K562 (cell line): ENCODE results near the gene PRKCG. TPM values are rescaled to one million over a fixed set of nuclear protein-coding genes. Genes with fewer than 3 reads are reported as not detected.

Source experiments
- BRCA1 ChIP-seq, 2 experiments: fragments of 450-650 bp in 1 of 2; sonication (generic) in 1 of 2; formaldehyde crosslinking in 1 of 2; IDR thresholded peaks; 2 replicates each; pipeline versions ENCODE4 v1.5.0 to v1.6.1; 2017 to 2020; ENCODE audit warnings: mild to moderate bottlenecking in 1 of 2, missing genetic modification reagents in 1 of 2
- FOS ChIP-seq: IDR thresholded peaks from 3 replicates; pipeline ENCODE4 v1.6.1; 2011; ENCODE audit not compliant: insufficient read length; ENCODE audit errors: extremely low read depth
- NCOA1 ChIP-seq: fragments of 450-650 bp; IDR thresholded peaks from 2 replicates; pipeline ENCODE4 v1.6.1; 2016; ENCODE audit warnings: low read depth
- OTX1 ChIP-seq: fragments of 450-650 bp; formaldehyde crosslinking; IDR thresholded peaks from 2 replicates; pipeline ENCODE4 v1.4.0; 2022; ENCODE audit warnings: mild to moderate bottlenecking
- RUNX1 ChIP-seq: sonication (generic); IDR thresholded peaks from 2 replicates; pipeline ENCODE4 v1.6.1; 2016; ENCODE audit warnings: antibody characterized with exemption, low read depth
- SRSF7 ChIP-seq: fragments of 200-400 bp; formaldehyde crosslinking; optimal IDR thresholded peaks from 2 replicates; pipeline ENCODE3; 2017; ENCODE audit warnings: mild to moderate bottlenecking, low read depth, low read length
- TEAD2 ChIP-seq: fragments of 450-650 bp; IDR thresholded peaks from 2 replicates; pipeline ENCODE4 v1.6.1; 2016; ENCODE audit warnings: missing genetic modification characterization, control low read depth, missing compliant biosample characterization
- ZBTB1 ChIP-seq: sonication (generic); formaldehyde crosslinking; IDR thresholded peaks from 2 replicates; pipeline ENCODE4 v1.8.1; 2023; ENCODE audit warnings: missing genetic modification reagents, low read depth, mild to moderate bottlenecking, borderline replicate concordance
- ZC3H11A ChIP-seq: IDR thresholded peaks from 2 replicates; pipeline ENCODE4 v1.6.1; 2012; ENCODE audit warnings: low read depth, low read length, improper control_type of control experiment
- ZNF707 ChIP-seq: fragments of 250-450 bp; sonication (Bioruptor Pico); conservative IDR thresholded peaks from 2 replicates; pipeline ENCODE4 v1.8.0; 2022; ENCODE audit warnings: inconsistent platforms, mild to moderate bottlenecking, moderate library complexity
- polyA plus RNA-seq, 8 experiments: library from polyadenylated mRNA; depleted of rRNA in 4 of 8; stranded (reverse) in 5 of 8; unstranded in 3 of 8; fragments of >200 nt; fragmentation: Nextera tagmentation in 2 of 8; fragmentation: Illumina TruSeq in 1 of 8; extraction: Ambion mirVana in 2 of 8; extraction: Trizol in 1 of 8; gene quantifications; 2 replicates each; pipeline versions ENCODE4 v1.2.1 to v1.2.3, GENCODE V29; 2011 to 2014; ENCODE audit warnings: inconsistent platforms in 1 of 8, missing spikeins in 1 of 8
- total RNA-seq, 7 experiments: library from RNA; depleted of rRNA in 6 of 7; stranded (reverse); fragments of >200 nt in 6 of 7; fragmentation: Illumina TruSeq in 2 of 7; extraction: Trizol in 2 of 7; gene quantifications; 2 replicates each; pipeline versions ENCODE4 v1.2.1 to v1.2.3, GENCODE V29; 2011 to 2021; ENCODE audit warnings: low replicate concordance in 1 of 7
- TF ChIP-seq, protein P1 (sequence below): fragments of 250-450 bp; sonication (Bioruptor Pico); IDR thresholded peaks from 2 replicates; pipeline ENCODE4 v1.4.0; 2020; ENCODE audit warnings: mild to moderate bottlenecking, moderate library complexity
- TF ChIP-seq, protein P2 (sequence below): fragments of 450-650 bp; conservative IDR thresholded peaks from 2 replicates; pipeline ENCODE4 v1.6.1; 2016; ENCODE audit warnings: missing genetic modification characterization, low read depth, mild to moderate bottlenecking, control low read depth, missing compliant biosample characterization
- TF ChIP-seq, protein P3 (sequence below), 2 experiments: fragments of 450-650 bp in 1 of 2; sonication (generic) in 1 of 2; formaldehyde crosslinking in 1 of 2; IDR thresholded peaks; 2 replicates each; pipeline versions ENCODE4 v1.7.1 to v1.9.0; 2016 to 2022; ENCODE audit warnings: inconsistent platforms in 1 of 2, mild to moderate bottlenecking in 1 of 2, missing genetic modification reagents in 1 of 2

PRKCG gene
- total and polyA plus RNA-seq, 9 of the 15 experiments (the other 6 are each of a cell fraction or from before 2014, with no cell fraction given): not detected

DNA sequence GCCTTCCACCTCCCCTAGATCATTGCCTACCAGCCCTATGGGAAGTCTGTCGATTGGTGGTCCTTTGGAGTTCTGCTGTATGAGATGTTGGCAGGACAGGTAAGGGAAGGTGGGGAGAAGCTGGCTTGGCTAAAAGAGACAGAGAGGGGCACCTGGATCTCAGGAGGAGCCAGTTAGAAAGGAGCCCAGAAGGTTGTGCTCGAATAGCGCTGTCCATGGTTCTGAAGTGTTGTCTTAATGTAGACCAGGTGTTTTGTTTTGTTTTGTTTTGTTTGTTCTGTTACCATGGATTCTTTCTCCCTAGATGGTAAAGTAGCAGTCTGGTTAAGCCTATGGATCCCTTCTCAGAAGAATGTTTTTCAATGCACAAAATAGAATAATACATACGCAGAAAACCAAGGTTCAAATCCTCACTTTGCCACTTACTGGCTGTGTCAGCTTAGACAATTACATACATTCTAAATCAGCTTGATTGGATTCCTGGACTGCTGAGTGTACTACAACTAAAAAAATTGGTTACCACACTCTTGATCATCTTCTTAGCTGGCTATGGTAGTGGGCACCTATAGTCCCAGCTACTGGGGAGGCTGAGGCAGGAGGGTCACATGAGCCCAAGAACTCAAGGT lies 21.2 kb downstream of the PRKCG start (continued):
- TF ChIP-seq, protein P1, sequence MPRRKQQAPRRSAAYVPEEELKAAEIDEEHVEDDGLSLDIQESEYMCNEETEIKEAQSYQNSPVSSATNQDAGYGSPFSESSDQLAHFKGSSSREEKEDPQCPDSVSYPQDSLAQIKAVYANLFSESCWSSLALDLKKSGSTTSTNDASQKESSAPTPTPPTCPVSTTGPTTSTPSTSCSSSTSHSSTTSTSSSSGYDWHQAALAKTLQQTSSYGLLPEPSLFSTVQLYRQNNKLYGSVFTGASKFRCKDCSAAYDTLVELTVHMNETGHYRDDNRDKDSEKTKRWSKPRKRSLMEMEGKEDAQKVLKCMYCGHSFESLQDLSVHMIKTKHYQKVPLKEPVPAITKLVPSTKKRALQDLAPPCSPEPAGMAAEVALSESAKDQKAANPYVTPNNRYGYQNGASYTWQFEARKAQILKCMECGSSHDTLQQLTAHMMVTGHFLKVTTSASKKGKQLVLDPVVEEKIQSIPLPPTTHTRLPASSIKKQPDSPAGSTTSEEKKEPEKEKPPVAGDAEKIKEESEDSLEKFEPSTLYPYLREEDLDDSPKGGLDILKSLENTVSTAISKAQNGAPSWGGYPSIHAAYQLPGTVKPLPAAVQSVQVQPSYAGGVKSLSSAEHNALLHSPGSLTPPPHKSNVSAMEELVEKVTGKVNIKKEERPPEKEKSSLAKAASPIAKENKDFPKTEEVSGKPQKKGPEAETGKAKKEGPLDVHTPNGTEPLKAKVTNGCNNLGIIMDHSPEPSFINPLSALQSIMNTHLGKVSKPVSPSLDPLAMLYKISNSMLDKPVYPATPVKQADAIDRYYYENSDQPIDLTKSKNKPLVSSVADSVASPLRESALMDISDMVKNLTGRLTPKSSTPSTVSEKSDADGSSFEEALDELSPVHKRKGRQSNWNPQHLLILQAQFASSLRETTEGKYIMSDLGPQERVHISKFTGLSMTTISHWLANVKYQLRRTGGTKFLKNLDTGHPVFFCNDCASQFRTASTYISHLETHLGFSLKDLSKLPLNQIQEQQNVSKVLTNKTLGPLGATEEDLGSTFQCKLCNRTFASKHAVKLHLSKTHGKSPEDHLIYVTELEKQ (CRISPR knock-in tag): no peak
- TF ChIP-seq ZNF707 (CRISPR knock-in tag) (no peak), TEAD2 (tag) (no peak), BRCA1 (IDR thresholded peaks at IDR 0.05) (no peak), BRCA1 (CRISPR knock-in tag; IDR thresholded peaks at IDR 0.05) (no peak), ZC3H11A (no peak), FOS (no peak), ZBTB1 (CRISPR knock-in tag) (no peak), RUNX1 (no peak), SRSF7 (no peak), OTX1 (CRISPR knock-in tag) (no peak), NCOA1 (0 out of 2 replicates have a peak, but pooled peaks have one; percentile 24)
- TF ChIP-seq, protein P2, sequence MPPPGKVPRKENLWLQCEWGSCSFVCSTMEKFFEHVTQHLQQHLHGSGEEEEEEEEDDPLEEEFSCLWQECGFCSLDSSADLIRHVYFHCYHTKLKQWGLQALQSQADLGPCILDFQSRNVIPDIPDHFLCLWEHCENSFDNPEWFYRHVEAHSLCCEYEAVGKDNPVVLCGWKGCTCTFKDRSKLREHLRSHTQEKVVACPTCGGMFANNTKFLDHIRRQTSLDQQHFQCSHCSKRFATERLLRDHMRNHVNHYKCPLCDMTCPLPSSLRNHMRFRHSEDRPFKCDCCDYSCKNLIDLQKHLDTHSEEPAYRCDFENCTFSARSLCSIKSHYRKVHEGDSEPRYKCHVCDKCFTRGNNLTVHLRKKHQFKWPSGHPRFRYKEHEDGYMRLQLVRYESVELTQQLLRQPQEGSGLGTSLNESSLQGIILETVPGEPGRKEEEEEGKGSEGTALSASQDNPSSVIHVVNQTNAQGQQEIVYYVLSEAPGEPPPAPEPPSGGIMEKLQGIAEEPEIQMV (tag): no peak
- TF ChIP-seq, protein P3, sequence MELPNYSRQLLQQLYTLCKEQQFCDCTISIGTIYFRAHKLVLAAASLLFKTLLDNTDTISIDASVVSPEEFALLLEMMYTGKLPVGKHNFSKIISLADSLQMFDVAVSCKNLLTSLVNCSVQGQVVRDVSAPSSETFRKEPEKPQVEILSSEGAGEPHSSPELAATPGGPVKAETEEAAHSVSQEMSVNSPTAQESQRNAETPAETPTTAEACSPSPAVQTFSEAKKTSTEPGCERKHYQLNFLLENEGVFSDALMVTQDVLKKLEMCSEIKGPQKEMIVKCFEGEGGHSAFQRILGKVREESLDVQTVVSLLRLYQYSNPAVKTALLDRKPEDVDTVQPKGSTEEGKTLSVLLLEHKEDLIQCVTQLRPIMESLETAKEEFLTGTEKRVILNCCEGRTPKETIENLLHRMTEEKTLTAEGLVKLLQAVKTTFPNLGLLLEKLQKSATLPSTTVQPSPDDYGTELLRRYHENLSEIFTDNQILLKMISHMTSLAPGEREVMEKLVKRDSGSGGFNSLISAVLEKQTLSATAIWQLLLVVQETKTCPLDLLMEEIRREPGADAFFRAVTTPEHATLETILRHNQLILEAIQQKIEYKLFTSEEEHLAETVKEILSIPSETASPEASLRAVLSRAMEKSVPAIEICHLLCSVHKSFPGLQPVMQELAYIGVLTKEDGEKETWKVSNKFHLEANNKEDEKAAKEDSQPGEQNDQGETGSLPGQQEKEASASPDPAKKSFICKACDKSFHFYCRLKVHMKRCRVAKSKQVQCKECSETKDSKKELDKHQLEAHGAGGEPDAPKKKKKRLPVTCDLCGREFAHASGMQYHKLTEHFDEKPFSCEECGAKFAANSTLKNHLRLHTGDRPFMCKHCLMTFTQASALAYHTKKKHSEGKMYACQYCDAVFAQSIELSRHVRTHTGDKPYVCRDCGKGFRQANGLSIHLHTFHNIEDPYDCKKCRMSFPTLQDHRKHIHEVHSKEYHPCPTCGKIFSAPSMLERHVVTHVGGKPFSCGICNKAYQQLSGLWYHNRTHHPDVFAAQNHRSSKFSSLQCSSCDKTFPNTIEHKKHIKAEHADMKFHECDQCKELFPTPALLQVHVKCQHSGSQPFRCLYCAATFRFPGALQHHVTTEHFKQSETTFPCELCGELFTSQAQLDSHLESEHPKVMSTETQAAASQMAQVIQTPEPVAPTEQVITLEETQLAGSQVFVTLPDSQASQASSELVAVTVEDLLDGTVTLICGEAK (IDR thresholded peaks at IDR 0.05): 0 out of 2 replicates have a peak, but pooled peaks have one; percentile 18
- TF ChIP-seq, protein P3 (CRISPR knock-in tag; IDR thresholded peaks at IDR 0.05): no peak
